GM19023 (cell line): ENCODE data around the gene C1QTNF4.
A peak's percentile ranks its signal among the peaks of the same experiment; 100 is the strongest.
"Not testable (repeated sequence)": the region's sequence is repeated elsewhere in the genome, so short reads cannot be mapped to it uniquely, and the experiment has no call there.

ENCODE experiments used
- ATAC-seq: cut with Tn5 transposase; IDR thresholded peaks from one replicate; pipeline ENCODE4 v1.9.1; 2021; ENCODE audit warnings: mild to moderate bottlenecking, moderate library complexity; ENCODE audit not compliant: unreplicated experiment

C1QTNF4 gene

GRCh38 chr11:47569646-47570045, 24.6 kb downstream of the C1QTNF4 start:
- ATAC-seq: no peak

GRCh38 chr11:47566149-47566698, 28.0 kb downstream of the C1QTNF4 start:
- ATAC-seq: no peak

GRCh38 chr11:47565340-47566148, 28.7 kb downstream of the C1QTNF4 start, which contains the start of gene PTPMT1:
PTPMT1 (plus strand) TSS chr11:47565599; CDS start chr11:47565623, 24 bp downstream.
- peak; percentile 87 for ATAC-seq

- no peak for ATAC-seq
These were observed 29.3 kb downstream of the C1QTNF4 start for GRCh38 chr11:47564933-47565339.

GRCh38 chr11:47564366-47564765, 29.8 kb downstream of the C1QTNF4 start:
- ATAC-seq: not testable (repeated sequence)

- ATAC-seq: not testable (repeated sequence)
These were observed 31.8 kb downstream of the C1QTNF4 start for GRCh38 chr11:47562393-47562792.

- no peak for ATAC-seq
These were observed 33.8 kb downstream of the C1QTNF4 start for GRCh38 chr11:47560426-47560825.

- ATAC-seq: no peak
These were observed 35.5 kb downstream of the C1QTNF4 start for GRCh38 chr11:47558695-47559094.

GRCh38 chr11:47557004-47557403, 37.2 kb downstream of the C1QTNF4 start:
- ATAC-seq: not testable (repeated sequence)

GRCh38 chr11:47553406-47553743, 40.8 kb downstream of the C1QTNF4 start:
- peak; percentile 19 for ATAC-seq

GRCh38 chr11:47552566-47553405, 41.4 kb downstream of the C1QTNF4 start, which contains the start of gene CELF1:
CELF1 (minus strand) TSS chr11:47553132; CDS start chr11:47499523, 53,609 bp downstream.
- peak; percentile 90 for ATAC-seq

- peak; percentile 5 for ATAC-seq
These were observed 42.1 kb downstream of the C1QTNF4 start for GRCh38 chr11:47552056-47552565.

- no peak for ATAC-seq
These were observed 43.1 kb downstream of the C1QTNF4 start for GRCh38 chr11:47551086-47551485.

GRCh38 chr11:47550288-47551047, 43.7 kb downstream of the C1QTNF4 start:
- ATAC-seq: no peak

GRCh38 chr11:47546274-47546673, 47.9 kb downstream of the C1QTNF4 start:
- ATAC-seq: not testable (repeated sequence)

GRCh38 chr11:47545298-47545697, 48.9 kb downstream of the C1QTNF4 start:
- no peak for ATAC-seq

- ATAC-seq: no peak
These were observed 53.1 kb downstream of the C1QTNF4 start for GRCh38 chr11:47541070-47541469.

GRCh38 chr11:47539681-47540039, 54.6 kb downstream of the C1QTNF4 start:
- ATAC-seq: no peak
